Suprapubic skin (tissue), 4 donors: ENCODE results near the gene GPATCH3. TPM values are rescaled to one million over a fixed set of nuclear protein-coding genes. Genes with fewer than 3 reads are reported as not detected.

Experiments
- DNase-seq, 2 donors: peaks; one replicate each; pipeline ENCODE4 v3.0.0-alpha.2; 2019; ENCODE audit warnings: low spot score in 2 of 2
- H3K27ac ChIP-seq: fragments of 200-600 bp; sonication (generic); one replicate; pipeline ENCODE4 v1.5.1; 2019
- H3K27me3 ChIP-seq: fragments of 200-600 bp; sonication (generic); one replicate; pipeline ENCODE4 v1.5.1; 2019
- H3K36me3 ChIP-seq: fragments of 200-600 bp; sonication (generic); one replicate; pipeline ENCODE4 v1.5.1; 2019
- H3K4me1 ChIP-seq: fragments of 200-600 bp; sonication (generic); one replicate; pipeline ENCODE4 v1.5.1; 2019
- H3K4me3 ChIP-seq: fragments of 200-600 bp; sonication (generic); one replicate; pipeline ENCODE4 v1.5.1; 2019; ENCODE audit warnings: mild to moderate bottlenecking
- H3K9me3 ChIP-seq: fragments of 200-600 bp; sonication (generic); one replicate; pipeline ENCODE4 v1.5.1; 2019
- CTCF ChIP-seq, 2 donors: fragments of 200-600 bp in 1 of 2; fragments of 450-650 bp in 1 of 2; sonication (generic) in 1 of 2; IDR thresholded peaks; one replicate each; pipeline ENCODE4 v1.5.1; 2016 to 2019; ENCODE audit warnings: antibody characterized with exemption in 2 of 2, mild to moderate bottlenecking in 1 of 2, moderate library complexity in 1 of 2
- EP300 ChIP-seq: sonication (generic); formaldehyde crosslinking; IDR thresholded peaks from one replicate; pipeline ENCODE4 v1.6.1; 2017; ENCODE audit warnings: antibody characterized with exemption
- POLR2A ChIP-seq, 2 donors: fragments of 450-650 bp; IDR thresholded peaks; one replicate each; pipeline ENCODE4 v1.6.1; 2017; ENCODE audit warnings: antibody characterized with exemption in 2 of 2, mild to moderate bottlenecking in 2 of 2, moderate library complexity in 2 of 2
- POLR2AphosphoS5 ChIP-seq, 3 donors: sonication (generic); formaldehyde crosslinking; IDR thresholded peaks; one replicate each; pipeline ENCODE4 v1.6.1; 2017; ENCODE audit warnings: antibody characterized with exemption in 3 of 3
- WGBS: methylation state at CpG from one replicate; pipeline ENCODE4 v1.1.5; 2018; 5-methylcytosine and 5-hydroxymethylcytosine counted together
- total RNA-seq, 4 donors: library from RNA; depleted of rRNA; stranded (reverse); fragments of >200 nt; gene quantifications; one replicate each; pipeline ENCODE4 v1.1.0, GENCODE V29; 2016

The GPATCH3 gene
- total RNA-seq, 4 donors from 2014 or later: 14.1 to 20.5 (median 15.8) TPM

GRCh38 chr1:26864610-26865480 lies 35.4 kb downstream of the GPATCH3 start:
- Histone ChIP-seq H3K27me3 (no peaks in the 10 kb centered on the region), H3K9me3 (no peaks in the 10 kb centered on the region), H3K4me3 (peak overlapping the region; percentile 86), H3K27ac (peak overlapping the region; percentile 97), H3K4me1 (peaks cover 60% of the 10 kb centered on the region), H3K36me3 (no peaks in the 10 kb centered on the region)
- TF ChIP-seq POLR2A (IDR thresholded peaks at IDR 0.05): peak; percentile 52 to 62
- TF ChIP-seq EP300: no peak
- peak in 2 of 3 donors; percentile 73 to 79 for TF ChIP-seq POLR2AphosphoS5 (IDR thresholded peaks at IDR 0.05)
- no peak for TF ChIP-seq CTCF (IDR thresholded peaks at IDR 0.05)
- WGBS: under 1% methylated on average over 56 of the region's 75 CpGs
- peak; percentile 98 to 99 for DNase-seq

GRCh38 chr1:26863685-26864077 lies 36.6 kb downstream of the GPATCH3 start:
- WGBS: 27% methylated on average over 5 of the region's 20 CpGs
- Histone ChIP-seq H3K27me3 (no peaks in the 10 kb centered on the region), H3K9me3 (no peaks in the 10 kb centered on the region), H3K4me1 (peaks cover 66% of the 10 kb centered on the region), H3K4me3 (peak overlapping the region; percentile 86), H3K27ac (peak overlapping the region; percentile 97), H3K36me3 (no peaks in the 10 kb centered on the region)
- TF ChIP-seq POLR2AphosphoS5 (IDR thresholded peaks at IDR 0.05) (no peak), CTCF (IDR thresholded peaks at IDR 0.05) (no peak), POLR2A (IDR thresholded peaks at IDR 0.05) (no peak), EP300 (no peak)
- DNase-seq: no peak

- Histone ChIP-seq H3K27ac (peak within 1 kb of the TSS; percentile 97), H3K4me1 (peaks cover 73% of the 10 kb centered on the region), H3K27me3 (no peaks in the 10 kb centered on the region), H3K4me3 (peak within 1 kb of the TSS; percentile 86), H3K36me3 (no peaks in the 10 kb centered on the region), H3K9me3 (no peaks in the 10 kb centered on the region)
- 72% methylated on average over 34 of the region's 37 CpGs for WGBS
- DNase-seq: peak in 1 of 2 donors; percentile 80
- TF ChIP-seq POLR2AphosphoS5 (IDR thresholded peaks at IDR 0.05): no peak
- peak in 1 of 2 donors; percentile 48 for TF ChIP-seq POLR2A (IDR thresholded peaks at IDR 0.05)
- TF ChIP-seq CTCF (IDR thresholded peaks at IDR 0.05): peak; percentile 36 to 65
- TF ChIP-seq EP300: no peak
These were observed 37.2 kb downstream of the GPATCH3 start, which contains the start of gene SFN for GRCh38 chr1:26862781-26863684. TSS of gene SFN (plus strand) at chr1:26863149. CDS start at chr1:26863213, 64 bp downstream.

GRCh38 chr1:26861889-26862378 lies 38.3 kb downstream of the GPATCH3 start:
- H3K36me3 ChIP-seq: no peaks in the 10 kb centered on the region
- WGBS: 35% methylated on average over 7 of the region's 7 CpGs
- no peak for DNase-seq
- peaks cover 74% of the 10 kb centered on the region for H3K4me1 ChIP-seq
- TF ChIP-seq POLR2AphosphoS5 (IDR thresholded peaks at IDR 0.05) (no peak), CTCF (IDR thresholded peaks at IDR 0.05) (no peak), EP300 (no peak), POLR2A (IDR thresholded peaks at IDR 0.05) (no peak)
- H3K9me3 ChIP-seq: no peaks in the 10 kb centered on the region
- no peaks in the 10 kb centered on the region for H3K27me3 ChIP-seq
- H3K4me3 ChIP-seq: no peak overlapping the region
- peak overlapping the region; percentile 97 for H3K27ac ChIP-seq
